Subcutaneous adipose tissue (tissue), 4 donors: ENCODE results near the gene ANKRD10. TPM values are rescaled to one million over a fixed set of nuclear protein-coding genes. Genes with fewer than 3 reads are reported as not detected.

Experiments
- CTCF ChIP-seq: fragments of 450-650 bp; IDR thresholded peaks from one replicate; pipeline ENCODE4 v1.5.1; 2016; ENCODE audit warnings: low read depth, mild to moderate bottlenecking, control low read depth, antibody characterized with exemption, moderate library complexity
- total RNA-seq, 4 donors: library from RNA; depleted of rRNA; stranded (reverse); fragments of >200 nt; gene quantifications; one replicate each; pipeline ENCODE4 v1.1.0, GENCODE V29; 2016

Gene ANKRD10
- total RNA-seq, 4 donors from 2014 or later: 118 to 170 (median 135) TPM

GRCh38 chr13:110937511-110938285 lies 22.8 kb upstream of the ANKRD10 start:
- TF ChIP-seq CTCF: no peak

- TF ChIP-seq CTCF: no peak
Observed at GRCh38 chr13:110936519-110936918, 21.6 kb upstream of the ANKRD10 start.

GRCh38 chr13:110932588-110932987 lies 17.7 kb upstream of the ANKRD10 start:
- no peak for TF ChIP-seq CTCF

GRCh38 chr13:110929104-110929777 lies 14.4 kb upstream of the ANKRD10 start:
- TF ChIP-seq CTCF: no peak

- no peak for TF ChIP-seq CTCF
Observed at GRCh38 chr13:110925023-110925612, 10.2 kb upstream of the ANKRD10 start.

GRCh38 chr13:110924639-110924934 lies 9.7 kb upstream of the ANKRD10 start:
- TF ChIP-seq CTCF: no peak
